UCSD-AML1 (cell line): Measurements from ENCODE around the gene TSPAN33.
"Not testable (repeated sequence)": the region's sequence is repeated elsewhere in the genome, so short reads cannot be mapped to it uniquely, and the experiment has no call there.

Source experiments
- DNase-seq: peaks from one replicate; lab custom pipeline; 2025; ENCODE audit not compliant: unreplicated experiment; lab: John Stamatoyannopoulos, UW

TSPAN33 gene

GRCh38 chr7:129144095-129144833, at the start of gene TSPAN33:
TSS of gene TSPAN33 (plus strand) at chr7:129144707. CDS start at chr7:129144981, 274 bp downstream.
- peak; percentile 52 for DNase-seq

- DNase-seq = no peak
Observed at GRCh38 chr7:129095258-129095657, 49.2 kb upstream of the TSPAN33 start.

GRCh38 chr7:129098409-129099084, 46.0 kb upstream of the TSPAN33 start:
- no peak for DNase-seq

- no peak for DNase-seq
Observed at GRCh38 chr7:129100827-129101166, 43.7 kb upstream of the TSPAN33 start.

- no peak for DNase-seq
Observed at GRCh38 chr7:129101746-129102145, 42.8 kb upstream of the TSPAN33 start.

GRCh38 chr7:129103561-129104324, 40.8 kb upstream of the TSPAN33 start:
- no peak for DNase-seq

GRCh38 chr7:129108581-129108980, 35.9 kb upstream of the TSPAN33 start:
- DNase-seq = no peak

- no peak for DNase-seq
Observed at GRCh38 chr7:129110258-129110981, 34.1 kb upstream of the TSPAN33 start.

- DNase-seq = no peak
Observed at GRCh38 chr7:129110982-129111376, 33.5 kb upstream of the TSPAN33 start.

- DNase-seq = no peak
Observed at GRCh38 chr7:129115676-129116075, 28.8 kb upstream of the TSPAN33 start.

GRCh38 chr7:129118182-129118581, 26.3 kb upstream of the TSPAN33 start:
- no peak for DNase-seq

GRCh38 chr7:129118976-129119375, 25.5 kb upstream of the TSPAN33 start:
- no peak for DNase-seq

- DNase-seq = not testable (repeated sequence)
Observed at GRCh38 chr7:129121501-129122077, 22.9 kb upstream of the TSPAN33 start.

GRCh38 chr7:129122078-129122750, 22.3 kb upstream of the TSPAN33 start:
- DNase-seq = no peak

GRCh38 chr7:129122751-129123509, 21.6 kb upstream of the TSPAN33 start:
- DNase-seq = peak; percentile 14

GRCh38 chr7:129123510-129123857, 21.0 kb upstream of the TSPAN33 start:
- no peak for DNase-seq

GRCh38 chr7:129126314-129126713, 18.2 kb upstream of the TSPAN33 start:
- DNase-seq = no peak

GRCh38 chr7:129127154-129127553, 17.4 kb upstream of the TSPAN33 start:
- DNase-seq = no peak

- DNase-seq = no peak
Observed at GRCh38 chr7:129127601-129128000, 16.9 kb upstream of the TSPAN33 start.
